ENCODE measurements around the gene DEGS2.

DEGS2 gene

DNA sequence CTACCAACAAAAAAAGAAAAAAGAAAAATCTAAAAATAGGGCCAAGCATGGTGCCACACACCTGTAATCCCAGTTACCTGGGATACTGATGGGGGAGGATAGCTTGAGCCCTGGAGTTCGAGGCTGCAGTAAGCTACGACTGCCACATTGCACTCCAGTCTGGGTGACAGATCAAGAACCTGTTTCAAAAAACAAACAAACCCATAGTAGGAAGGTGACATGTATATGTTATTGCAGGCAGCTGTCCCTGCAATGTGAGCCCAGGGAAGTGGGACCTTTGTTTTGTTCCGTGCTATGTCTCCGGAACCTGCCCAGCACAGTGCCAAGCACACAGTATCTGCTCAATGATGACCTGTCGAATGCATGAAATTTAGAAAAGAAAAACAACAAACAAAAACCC, 42.3 kb upstream of the DEGS2 start:
- CTCF ChIA-PET = no interaction called here

DNA sequence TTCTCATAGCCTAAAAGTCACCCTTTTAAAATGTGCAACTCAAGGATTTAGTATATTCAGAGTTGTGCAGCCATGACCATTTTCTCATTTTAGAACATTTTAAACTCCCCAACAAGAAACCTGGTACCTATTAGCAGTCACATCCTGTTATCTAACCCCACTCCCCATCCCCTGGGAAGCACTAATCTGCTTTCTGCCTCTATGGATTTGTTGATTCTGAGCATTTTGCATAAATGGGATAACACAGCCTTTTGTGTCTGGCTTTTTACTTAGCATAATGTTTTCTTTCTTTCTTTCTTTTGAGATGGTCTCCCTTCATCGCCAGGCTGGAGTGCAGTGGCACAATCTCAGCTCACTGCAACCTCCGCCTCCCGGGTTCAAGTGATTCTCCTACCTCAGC, 40.9 kb upstream of the DEGS2 start:
- no peak overlapping the region for H3K4me3 ChIP-seq (ENCODE audit: low read depth, low read length)
- TF ChIP-seq, protein P1, sequence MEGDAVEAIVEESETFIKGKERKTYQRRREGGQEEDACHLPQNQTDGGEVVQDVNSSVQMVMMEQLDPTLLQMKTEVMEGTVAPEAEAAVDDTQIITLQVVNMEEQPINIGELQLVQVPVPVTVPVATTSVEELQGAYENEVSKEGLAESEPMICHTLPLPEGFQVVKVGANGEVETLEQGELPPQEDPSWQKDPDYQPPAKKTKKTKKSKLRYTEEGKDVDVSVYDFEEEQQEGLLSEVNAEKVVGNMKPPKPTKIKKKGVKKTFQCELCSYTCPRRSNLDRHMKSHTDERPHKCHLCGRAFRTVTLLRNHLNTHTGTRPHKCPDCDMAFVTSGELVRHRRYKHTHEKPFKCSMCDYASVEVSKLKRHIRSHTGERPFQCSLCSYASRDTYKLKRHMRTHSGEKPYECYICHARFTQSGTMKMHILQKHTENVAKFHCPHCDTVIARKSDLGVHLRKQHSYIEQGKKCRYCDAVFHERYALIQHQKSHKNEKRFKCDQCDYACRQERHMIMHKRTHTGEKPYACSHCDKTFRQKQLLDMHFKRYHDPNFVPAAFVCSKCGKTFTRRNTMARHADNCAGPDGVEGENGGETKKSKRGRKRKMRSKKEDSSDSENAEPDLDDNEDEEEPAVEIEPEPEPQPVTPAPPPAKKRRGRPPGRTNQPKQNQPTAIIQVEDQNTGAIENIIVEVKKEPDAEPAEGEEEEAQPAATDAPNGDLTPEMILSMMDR (IDR thresholded peaks at IDR 0.05; ENCODE audit: insufficient read depth, low read length, missing control alignments) = no peak
- CTCF ChIA-PET = interaction anchor here (1.2 kb wide), 1 partner anchor 215 kb away, joined by 3 read pairs; no protein-coding TSS in a partner anchor
- POLR2A ChIA-PET = no interaction called here
- no peak for DNase-seq (ENCODE audit: low read depth, low spot score)

More for the DNA sequence above, 42.3 kb upstream of the DEGS2 start:
- no peak overlapping the region for H3K4me3 ChIP-seq (ENCODE audit: low read depth, low read length)
- POLR2A ChIA-PET = no interaction called here
- TF ChIP-seq, protein P1 (IDR thresholded peaks at IDR 0.05; ENCODE audit: insufficient read depth, low read length, missing control alignments) = no peak
- no peak for DNase-seq (ENCODE audit: low read depth, low spot score)

DNA sequence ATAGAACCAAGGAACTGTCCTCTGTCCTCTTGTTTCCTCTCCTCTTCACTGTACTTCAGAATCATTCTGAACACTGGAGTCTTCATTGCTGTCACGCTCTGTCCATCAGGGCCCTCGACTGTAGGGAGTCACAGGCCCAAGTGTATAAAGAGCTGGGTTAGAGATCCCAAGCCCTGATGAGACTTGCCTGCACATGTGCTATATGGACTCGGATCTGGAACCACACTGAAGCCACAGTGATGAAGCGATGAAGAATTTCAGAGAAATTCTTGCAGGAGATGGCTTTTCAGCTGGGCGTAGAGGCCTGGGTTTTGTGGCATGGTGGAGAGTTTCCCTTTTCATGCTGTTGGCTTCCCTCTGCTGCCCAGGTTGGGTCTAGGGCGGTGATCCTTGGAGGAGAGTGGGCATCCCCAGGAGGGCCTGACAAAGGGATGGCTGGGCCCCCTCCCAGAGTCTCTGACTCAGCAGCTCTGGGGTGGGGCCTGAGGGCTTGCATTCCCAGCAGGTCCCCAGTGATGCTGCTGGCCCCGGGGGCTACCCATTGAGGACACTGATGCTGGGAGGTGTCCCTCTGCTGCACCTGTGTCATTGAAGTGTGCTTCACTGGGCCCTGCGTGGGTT, 39.9 kb upstream of the DEGS2 start:
- CTCF ChIA-PET = interaction anchor here (1.2 kb wide), 1 partner anchor 214 kb away, joined by 3 read pairs; no protein-coding TSS in a partner anchor
- POLR2A ChIA-PET = interaction anchor here (0.7 kb wide), 2 partner anchors 28 to 90 kb away, joined by 3 to 6 read pairs; no protein-coding TSS in a partner anchor
- TF ChIP-seq, protein P1 (IDR thresholded peaks at IDR 0.05; ENCODE audit: insufficient read depth, low read length, missing control alignments) = no peak
- no peak for DNase-seq (ENCODE audit: low read depth, low spot score)
- H3K4me3 ChIP-seq (ENCODE audit: low read depth, low read length) = no peak overlapping the region

DNA sequence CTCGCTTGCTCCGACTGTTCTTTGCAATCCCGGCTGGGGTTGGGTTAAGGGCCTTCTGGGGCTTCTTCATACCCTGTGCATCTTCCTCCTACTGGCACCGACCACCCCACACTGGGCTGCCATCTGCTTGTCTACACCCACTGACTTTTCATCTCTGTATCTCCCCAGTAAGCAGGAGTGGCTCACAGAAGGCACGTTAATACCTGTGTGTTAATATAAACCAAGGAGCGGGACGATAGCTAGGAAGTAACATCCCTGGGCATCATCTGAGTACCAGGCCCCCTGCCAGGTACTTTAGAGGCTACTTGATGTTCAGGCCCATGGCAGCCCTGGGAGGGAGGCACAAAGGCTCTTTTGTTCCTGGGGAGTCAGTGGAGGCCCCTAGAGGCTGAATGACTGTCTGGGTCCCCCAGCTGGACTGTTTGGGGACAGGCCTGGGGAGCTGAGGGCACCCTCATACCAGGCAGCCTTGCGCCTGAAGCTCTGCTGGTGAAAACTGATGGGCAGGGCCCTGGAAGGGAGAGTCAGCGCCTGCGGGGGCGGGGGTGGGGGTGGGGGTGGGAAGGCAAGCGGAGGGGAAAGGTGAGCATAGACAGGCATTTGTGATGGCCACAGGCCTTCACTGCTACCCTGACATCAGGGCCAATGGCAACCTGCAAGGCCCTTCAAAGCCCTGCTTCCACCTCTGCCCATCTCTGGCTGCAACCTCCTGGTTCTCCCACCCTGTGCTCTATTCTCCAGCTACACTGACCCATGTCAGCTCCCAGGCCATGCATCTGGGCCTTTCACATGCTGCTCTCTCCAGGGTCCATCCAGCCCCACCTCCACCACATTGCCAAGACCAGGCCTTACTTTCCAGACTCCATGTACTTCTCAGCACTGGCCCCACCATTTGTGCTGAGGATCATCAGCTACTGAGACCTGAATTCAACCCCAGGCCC, 34.2 kb upstream of the DEGS2 start:
- POLR2A ChIA-PET = interaction anchor here (0.7 kb wide), 1 partner anchor 221 kb away, joined by 3 read pairs; no protein-coding TSS in a partner anchor
- TF ChIP-seq, protein P1 (IDR thresholded peaks at IDR 0.05; ENCODE audit: insufficient read depth, low read length, missing control alignments) = no peak
- CTCF ChIA-PET = interaction anchor here (0.6 to 5.6 kb wide), 47 partner anchors 10 to 619 kb away, joined by 3 to 72 read pairs (median 4); no protein-coding TSS in a partner anchor
- DNase-seq (ENCODE audit: low read depth, low spot score) = no peak
- H3K4me3 ChIP-seq (ENCODE audit: low read depth, low read length) = peak overlapping the region; percentile 61

DNA sequence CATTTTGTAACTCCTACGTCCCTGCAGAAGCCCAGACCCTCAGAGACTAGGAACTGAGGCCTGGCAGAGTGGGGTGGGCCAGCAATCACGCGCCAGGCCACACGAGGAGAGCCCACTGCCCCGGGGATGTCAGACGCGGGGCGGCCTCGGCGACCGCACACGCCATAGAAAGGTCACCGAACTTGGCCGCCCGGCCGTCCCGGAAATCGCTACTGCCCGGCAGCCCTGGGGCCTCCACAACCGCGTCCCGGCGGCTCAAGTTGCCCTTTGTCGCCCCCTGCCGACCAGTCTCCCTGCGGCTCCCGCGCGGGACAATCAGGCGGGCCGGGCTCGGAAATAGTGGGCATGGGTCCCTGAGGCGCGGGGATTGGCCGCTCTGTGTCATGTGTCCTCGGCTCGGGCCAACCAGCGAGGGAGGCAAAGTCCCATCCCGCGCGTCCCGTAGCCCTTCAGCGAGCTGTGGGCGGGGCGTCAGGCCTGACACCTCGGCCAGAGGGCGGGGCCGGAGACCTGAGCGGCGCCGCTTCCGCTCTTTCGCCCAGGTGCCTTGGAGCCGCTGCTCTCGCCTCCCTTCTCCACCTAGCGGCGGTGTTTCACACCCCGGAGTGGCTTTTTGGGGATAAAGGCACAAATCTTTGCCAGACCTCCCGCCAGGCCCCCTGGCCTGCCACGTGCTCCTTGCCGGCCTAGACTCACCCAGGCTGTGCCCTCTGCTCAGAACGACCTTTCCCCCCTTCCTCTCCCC, 33.4 kb upstream of the DEGS2 start:
- ChIA-PET CTCF (interaction anchor here (0.6 to 5.6 kb wide), 54 partner anchors 9 to 674 kb away, joined by 3 to 72 read pairs (median 4); no protein-coding TSS in a partner anchor), POLR2A (interaction anchor here (0.5 to 0.7 kb wide), 2 partner anchors 206 to 220 kb away, joined by 3 read pairs; no protein-coding TSS in a partner anchor)
- peak; percentile 68 for DNase-seq (ENCODE audit: low read depth, low spot score)
- TF ChIP-seq, protein P1 (IDR thresholded peaks at IDR 0.05; ENCODE audit: insufficient read depth, low read length, missing control alignments) = peak; percentile 97
- peak overlapping the region; percentile 61 for H3K4me3 ChIP-seq (ENCODE audit: low read depth, low read length)
